ENCODE data around the gene PGD.
"Not testable (repeated sequence)": the region's sequence is repeated elsewhere in the genome, so short reads cannot be mapped to it uniquely, and the experiment has no call there.

Gene PGD

GRCh38 chr1:10446790-10447422 is 48.0 kb downstream of the PGD start:
- Histone ChIP-seq H3K36me3 (ENCODE audit: control insufficient read depth, insufficient read depth, low read length) (no peaks in the 10 kb centered on the region), H3K9ac (ENCODE audit: low read length) (no peak overlapping the region), H3K4me1 (ENCODE audit: control insufficient read depth, insufficient read depth, low read length) (no peaks in the 10 kb centered on the region), H3K4me3 (ENCODE audit: low read length) (no peak overlapping the region), H3K27ac (ENCODE audit: low read depth, low read length) (no peak overlapping the region), H3K27me3 (ENCODE audit: control insufficient read depth, insufficient read depth, low read length) (no peaks in the 10 kb centered on the region)

- Histone ChIP-seq H3K9ac (ENCODE audit: low read length) (no peak within 1 kb of the TSS), H3K27me3 (ENCODE audit: control insufficient read depth, insufficient read depth, low read length) (no peaks in the 10 kb centered on the region), H3K36me3 (ENCODE audit: control insufficient read depth, insufficient read depth, low read length) (no peaks in the 10 kb centered on the region), H3K4me3 (ENCODE audit: low read length) (no peak within 1 kb of the TSS), H3K27ac (ENCODE audit: low read depth, low read length) (no peak within 1 kb of the TSS), H3K4me1 (ENCODE audit: control insufficient read depth, insufficient read depth, low read length) (no peaks in the 10 kb centered on the region)
These were observed 50.9 kb downstream of the PGD start, which contains the start of gene CORT for GRCh38 chr1:10449751-10450150. Gene CORT (plus strand): TSS chr1:10450031. CDS start chr1:10450224, 193 bp downstream.

GRCh38 chr1:10450156-10450814 is 51.4 kb downstream of the PGD start:
- Histone ChIP-seq H3K36me3 (ENCODE audit: control insufficient read depth, insufficient read depth, low read length) (no peaks in the 10 kb centered on the region), H3K4me3 (ENCODE audit: low read length) (no peak overlapping the region), H3K9ac (ENCODE audit: low read length) (no peak overlapping the region), H3K4me1 (ENCODE audit: control insufficient read depth, insufficient read depth, low read length) (no peaks in the 10 kb centered on the region), H3K27ac (ENCODE audit: low read depth, low read length) (no peak overlapping the region), H3K27me3 (ENCODE audit: control insufficient read depth, insufficient read depth, low read length) (no peaks in the 10 kb centered on the region)

GRCh38 chr1:10450836-10451235 is 52.0 kb downstream of the PGD start:
- H3K9ac ChIP-seq (ENCODE audit: low read length), result no peak overlapping the region

GRCh38 chr1:10451287-10451686 is 52.4 kb downstream of the PGD start:
- Histone ChIP-seq H3K4me1 (ENCODE audit: control insufficient read depth, insufficient read depth, low read length) (no peaks in the 10 kb centered on the region), H3K36me3 (ENCODE audit: control insufficient read depth, insufficient read depth, low read length) (no peaks in the 10 kb centered on the region), H3K27ac (ENCODE audit: low read depth, low read length) (no peak overlapping the region), H3K4me3 (ENCODE audit: low read length) (no peak overlapping the region), H3K27me3 (ENCODE audit: control insufficient read depth, insufficient read depth, low read length) (no peaks in the 10 kb centered on the region), H3K9ac (ENCODE audit: low read length) (no peak overlapping the region)

More at GRCh38 chr1:10450836-10451235, 52.0 kb downstream of the PGD start:
- H3K27me3 ChIP-seq (ENCODE audit: control insufficient read depth, insufficient read depth, low read length), result no peaks in the 10 kb centered on the region
- no peaks in the 10 kb centered on the region for H3K36me3 ChIP-seq (ENCODE audit: control insufficient read depth, insufficient read depth, low read length)
- H3K4me3 ChIP-seq (ENCODE audit: low read length), result no peak overlapping the region
- no peak overlapping the region for H3K27ac ChIP-seq (ENCODE audit: low read depth, low read length)
- no peaks in the 10 kb centered on the region for H3K4me1 ChIP-seq (ENCODE audit: control insufficient read depth, insufficient read depth, low read length)

GRCh38 chr1:10456048-10456447 is 57.2 kb downstream of the PGD start:
- Histone ChIP-seq H3K4me3 (ENCODE audit: low read length) (no peak overlapping the region), H3K27ac (ENCODE audit: low read depth, low read length) (no peak overlapping the region), H3K9ac (ENCODE audit: low read length) (no peak overlapping the region), H3K36me3 (ENCODE audit: control insufficient read depth, insufficient read depth, low read length) (no peaks in the 10 kb centered on the region), H3K4me1 (ENCODE audit: control insufficient read depth, insufficient read depth, low read length) (no peaks in the 10 kb centered on the region), H3K27me3 (ENCODE audit: control insufficient read depth, insufficient read depth, low read length) (no peaks in the 10 kb centered on the region)

- Histone ChIP-seq H3K4me1 (ENCODE audit: control insufficient read depth, insufficient read depth, low read length) (no peaks in the 10 kb centered on the region), H3K9ac (ENCODE audit: low read length) (no peak overlapping the region), H3K27me3 (ENCODE audit: control insufficient read depth, insufficient read depth, low read length) (no peaks in the 10 kb centered on the region), H3K4me3 (ENCODE audit: low read length) (no peak overlapping the region), H3K27ac (ENCODE audit: low read depth, low read length) (no peak overlapping the region), H3K36me3 (ENCODE audit: control insufficient read depth, insufficient read depth, low read length) (peaks cover 4% of the 10 kb centered on the region)
These were observed 57.8 kb downstream of the PGD start for GRCh38 chr1:10456661-10457060.

- not testable (repeated sequence) for H3K36me3 ChIP-seq (ENCODE audit: control insufficient read depth, insufficient read depth, low read length); H3K4me3 ChIP-seq (ENCODE audit: low read length); H3K9ac ChIP-seq (ENCODE audit: low read length); H3K27ac ChIP-seq (ENCODE audit: low read depth, low read length); H3K4me1 ChIP-seq (ENCODE audit: control insufficient read depth, insufficient read depth, low read length); H3K27me3 ChIP-seq (ENCODE audit: control insufficient read depth, insufficient read depth, low read length)
These were observed 58.6 kb downstream of the PGD start for GRCh38 chr1:10457462-10457861.

GRCh38 chr1:10457875-10458274 is 59.0 kb downstream of the PGD start:
- Histone ChIP-seq H3K27me3 (ENCODE audit: control insufficient read depth, insufficient read depth, low read length) (no peaks in the 10 kb centered on the region), H3K9ac (ENCODE audit: low read length) (no peak overlapping the region), H3K36me3 (ENCODE audit: control insufficient read depth, insufficient read depth, low read length) (peaks cover 13% of the 10 kb centered on the region), H3K4me3 (ENCODE audit: low read length) (no peak overlapping the region), H3K27ac (ENCODE audit: low read depth, low read length) (no peak overlapping the region), H3K4me1 (ENCODE audit: control insufficient read depth, insufficient read depth, low read length) (no peaks in the 10 kb centered on the region)

GRCh38 chr1:10459184-10459583 is 60.3 kb downstream of the PGD start:
- H3K36me3 ChIP-seq (ENCODE audit: control insufficient read depth, insufficient read depth, low read length), result peaks cover 18% of the 10 kb centered on the region
- H3K27ac ChIP-seq (ENCODE audit: low read depth, low read length), result no peak overlapping the region

GRCh38 chr1:10467078-10467477 is 68.2 kb downstream of the PGD start:
- Histone ChIP-seq H3K4me3 (ENCODE audit: low read length) (no peak overlapping the region), H3K9ac (ENCODE audit: low read length) (no peak overlapping the region), H3K4me1 (ENCODE audit: control insufficient read depth, insufficient read depth, low read length) (peaks cover 3% of the 10 kb centered on the region), H3K36me3 (ENCODE audit: control insufficient read depth, insufficient read depth, low read length) (peaks cover 28% of the 10 kb centered on the region), H3K27ac (ENCODE audit: low read depth, low read length) (no peak overlapping the region), H3K27me3 (ENCODE audit: control insufficient read depth, insufficient read depth, low read length) (no peaks in the 10 kb centered on the region)

More at GRCh38 chr1:10459184-10459583, 60.3 kb downstream of the PGD start:
- Histone ChIP-seq H3K4me1 (ENCODE audit: control insufficient read depth, insufficient read depth, low read length) (no peaks in the 10 kb centered on the region), H3K4me3 (ENCODE audit: low read length) (no peak overlapping the region), H3K27me3 (ENCODE audit: control insufficient read depth, insufficient read depth, low read length) (no peaks in the 10 kb centered on the region), H3K9ac (ENCODE audit: low read length) (no peak overlapping the region)

GRCh38 chr1:10470043-10470442 is 71.2 kb downstream of the PGD start:
- H3K9ac ChIP-seq (ENCODE audit: low read length), result no peak overlapping the region
- no peak overlapping the region for H3K27ac ChIP-seq (ENCODE audit: low read depth, low read length)
- no peak overlapping the region for H3K4me3 ChIP-seq (ENCODE audit: low read length)
- H3K36me3 ChIP-seq (ENCODE audit: control insufficient read depth, insufficient read depth, low read length), result peaks cover 12% of the 10 kb centered on the region
- peaks cover 3% of the 10 kb centered on the region for H3K4me1 ChIP-seq (ENCODE audit: control insufficient read depth, insufficient read depth, low read length)
- no peaks in the 10 kb centered on the region for H3K27me3 ChIP-seq (ENCODE audit: control insufficient read depth, insufficient read depth, low read length)
